Muscle of arm (tissue), 14 donors: ENCODE data around the gene NTRK2. TPM values are rescaled to one million over a fixed set of nuclear protein-coding genes. Genes with fewer than 3 reads are reported as not detected.

Source experiments
- DNase-seq: peaks from one replicate; pipeline ENCODE4 v3.0.0-alpha.2; 2013
- long read RNA-seq, 11 donors: transcript quantifications; one replicate each; lab custom pipeline, GENCODE V29; 2026
- polyA plus RNA-seq, 12 donors: library from polyadenylated mRNA; unstranded; fragments of 120-200 nt; gene quantifications; one replicate each; pipeline ENCODE4 v1.2.1, GENCODE V29; 2013; ENCODE audit not compliant: insufficient read length in 12 of 12

Gene NTRK2
- 10 to 100 TPM in 11 of 12 donors, not detected in 1; 13.7 to 57.4 (median 20.5) TPM for polyA plus RNA-seq
- long read RNA-seq, donor 1, full-length matches to known transcripts = 1 of 1 reads
- long read RNA-seq, donor 1, partial matches to known transcripts = 0 of 1 reads
- long read RNA-seq, donor 1, other reads (novel, unspliced or antisense) = 0 of 1 reads
- long read RNA-seq, donor 2, full-length matches to known transcripts = 6 of 6 reads
- long read RNA-seq, donor 2, partial matches to known transcripts = 0 of 6 reads
- long read RNA-seq, donor 2, other reads (novel, unspliced or antisense) = 0 of 6 reads
- long read RNA-seq, donor 3, full-length matches to known transcripts = 3 of 3 reads
- long read RNA-seq, donor 3, partial matches to known transcripts = 0 of 3 reads
- long read RNA-seq, donor 3, other reads (novel, unspliced or antisense) = 0 of 3 reads
- long read RNA-seq, donor 4 = 0 reads
- long read RNA-seq, donor 5 = 0 reads
- long read RNA-seq, donor 6, full-length matches to known transcripts = 1 of 1 reads
- long read RNA-seq, donor 6, partial matches to known transcripts = 0 of 1 reads
- long read RNA-seq, donor 6, other reads (novel, unspliced or antisense) = 0 of 1 reads
- long read RNA-seq, donor 7, full-length matches to known transcripts = 3 of 11 reads
- long read RNA-seq, donor 7, partial matches to known transcripts = 8 of 11 reads
- long read RNA-seq, donor 7, other reads (novel, unspliced or antisense) = 0 of 11 reads
- long read RNA-seq, donor 8, full-length matches to known transcripts = 5 of 5 reads
- long read RNA-seq, donor 8, partial matches to known transcripts = 0 of 5 reads
- long read RNA-seq, donor 8, other reads (novel, unspliced or antisense) = 0 of 5 reads
- long read RNA-seq, donor 9, full-length matches to known transcripts = 1 of 33 reads
- long read RNA-seq, donor 9, partial matches to known transcripts = 32 of 33 reads
- long read RNA-seq, donor 9, other reads (novel, unspliced or antisense) = 0 of 33 reads
- long read RNA-seq, donor 10, full-length matches to known transcripts = 3 of 10 reads
- long read RNA-seq, donor 10, partial matches to known transcripts = 7 of 10 reads
- long read RNA-seq, donor 10, other reads (novel, unspliced or antisense) = 0 of 10 reads
- long read RNA-seq, donor 11, full-length matches to known transcripts = 3 of 3 reads
- long read RNA-seq, donor 11, partial matches to known transcripts = 0 of 3 reads
- long read RNA-seq, donor 11, other reads (novel, unspliced or antisense) = 0 of 3 reads

DNA sequence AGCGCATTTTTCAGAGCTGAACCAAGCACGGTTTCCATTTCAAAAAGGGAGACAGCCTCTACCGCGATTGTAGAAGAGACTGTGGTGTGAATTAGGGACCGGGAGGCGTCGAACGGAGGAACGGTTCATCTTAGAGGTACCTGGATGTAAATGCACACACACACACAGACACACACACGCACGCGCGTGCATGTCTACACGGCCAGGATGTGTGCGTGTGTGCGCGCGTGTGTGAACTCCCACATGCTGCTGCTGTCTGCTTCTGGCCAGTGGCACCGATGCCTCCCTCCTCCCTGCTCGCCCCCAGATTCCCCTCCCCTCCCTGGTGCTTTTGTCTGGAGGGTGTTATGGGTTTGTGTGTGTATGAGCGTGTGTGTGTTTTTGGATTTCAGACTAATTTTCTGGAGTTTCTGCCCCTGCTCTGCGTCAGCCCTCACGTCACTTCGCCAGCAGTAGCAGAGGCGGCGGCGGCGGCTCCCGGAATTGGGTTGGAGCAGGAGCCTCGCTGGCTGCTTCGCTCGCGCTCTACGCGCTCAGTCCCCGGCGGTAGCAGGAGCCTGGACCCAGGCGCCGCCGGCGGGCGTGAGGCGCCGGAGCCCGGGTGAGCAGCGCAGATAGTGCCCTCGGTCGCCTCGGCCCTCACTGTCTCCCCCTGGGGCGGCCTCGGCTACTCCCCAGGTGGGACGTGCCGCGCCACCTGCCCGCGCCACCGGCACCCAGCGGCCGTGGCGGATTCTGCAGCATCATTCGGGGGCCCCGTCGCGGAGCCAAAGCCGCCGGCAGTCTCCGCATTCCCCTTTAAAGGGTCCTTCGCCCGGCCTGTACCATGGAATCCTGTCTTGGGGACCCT is at the start of gene NTRK2:
Gene NTRK2, plus strand, starts transcription at position 442 of the 850 bp plus-strand sequence. CDS start 1,020 bp downstream, outside the sequence.
- DNase-seq = peak; percentile 64

DNA sequence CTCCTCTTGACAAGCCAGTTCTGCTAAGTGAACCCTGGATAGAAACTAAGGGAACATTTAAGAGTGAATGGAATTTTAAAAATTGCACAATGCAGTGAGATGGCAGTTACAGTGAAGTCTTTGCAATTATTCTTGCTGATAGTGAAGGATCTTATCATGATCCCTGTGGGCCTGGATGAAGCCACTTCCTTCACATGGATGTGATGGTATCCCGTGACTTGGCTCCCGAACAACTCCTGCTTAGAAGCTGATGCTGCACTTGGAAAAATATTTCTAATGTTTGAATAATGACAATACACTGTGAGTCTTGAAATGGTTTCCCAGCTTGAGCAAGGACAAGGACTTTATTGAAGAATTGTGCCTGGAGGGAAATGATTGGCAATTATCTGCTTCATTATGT is 49.2 kb upstream of the NTRK2 start:
- no peak for DNase-seq

DNA sequence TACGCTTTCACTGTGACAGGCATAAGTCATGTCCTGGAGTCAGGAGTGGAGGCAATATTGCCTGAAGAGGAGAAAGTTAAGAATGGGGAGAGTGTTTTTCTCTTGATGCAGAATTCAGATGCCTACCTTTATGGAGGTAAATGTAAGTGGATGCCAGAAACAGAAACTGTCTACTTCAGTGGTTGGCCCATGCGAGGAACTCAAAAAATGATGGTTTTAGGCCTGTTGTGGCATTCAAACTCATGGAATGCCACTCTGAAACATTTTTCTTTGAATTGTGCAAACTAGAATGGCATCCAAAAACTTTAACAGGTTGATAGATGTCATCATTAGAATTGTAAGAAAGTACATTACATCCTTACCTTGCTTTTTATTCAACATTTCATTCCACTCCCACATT is 47.7 kb upstream of the NTRK2 start:
- DNase-seq = no peak

GRCh38 chr9:84622981-84623380 is 46.5 kb upstream of the NTRK2 start:
- no peak for DNase-seq

GRCh38 chr9:84636436-84636835 is 33.1 kb upstream of the NTRK2 start:
- peak; percentile 49 for DNase-seq

DNA sequence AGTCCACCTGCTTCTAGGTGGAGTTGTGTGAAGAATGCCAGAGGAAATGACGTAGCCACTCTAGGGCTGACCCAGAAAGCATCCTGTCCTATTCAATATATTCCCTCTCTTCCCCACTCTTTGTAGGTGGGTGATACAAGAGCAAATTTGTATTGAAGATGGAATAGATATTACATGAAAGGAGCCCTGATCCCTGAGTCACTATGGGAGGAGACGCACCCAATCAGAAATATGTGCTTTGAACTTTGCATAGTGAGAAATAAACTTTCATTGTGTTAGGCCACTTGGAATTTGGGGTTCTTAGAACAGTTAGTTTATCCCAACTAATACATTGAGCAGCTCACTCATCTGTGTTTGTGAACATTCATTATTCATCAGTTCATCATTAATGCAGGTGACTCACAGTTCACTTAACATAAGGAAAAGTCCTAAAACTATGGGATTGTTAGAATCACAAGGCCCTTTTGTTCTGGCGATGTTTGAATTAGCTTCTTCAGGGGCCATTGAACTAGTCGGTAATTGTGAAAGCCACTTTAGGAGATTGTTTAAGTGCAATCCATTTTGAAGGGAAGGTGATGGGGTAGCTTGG is 26.9 kb upstream of the NTRK2 start:
- no peak for DNase-seq

GRCh38 chr9:84647699-84648098 is 21.8 kb upstream of the NTRK2 start:
- no peak for DNase-seq

GRCh38 chr9:84652496-84653120 is 16.9 kb upstream of the NTRK2 start:
- peak; percentile 54 for DNase-seq

DNA sequence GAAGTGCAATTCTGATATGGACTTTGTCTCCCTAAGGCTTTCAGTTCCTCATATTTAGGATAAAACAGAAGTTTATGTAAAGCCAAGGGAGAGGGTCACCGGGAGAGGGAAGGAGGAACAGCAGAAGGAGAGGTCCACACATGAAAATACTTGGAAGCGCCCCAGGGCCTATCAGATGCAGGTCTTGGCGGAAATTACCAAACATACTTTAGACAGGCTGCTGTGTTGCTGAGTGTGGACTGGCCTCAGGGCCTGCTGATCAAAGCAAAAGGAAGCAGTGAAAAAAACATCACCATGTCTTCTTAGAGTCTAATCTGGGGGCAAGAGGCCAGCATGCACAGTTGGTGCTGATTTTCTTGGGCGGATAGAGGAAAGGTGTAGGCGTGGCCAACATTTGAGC is 14.1 kb upstream of the NTRK2 start:
- no peak for DNase-seq

- DNase-seq = no peak
Observed at GRCh38 chr9:84659313-84659712, 10.2 kb upstream of the NTRK2 start.

GRCh38 chr9:84659773-84660172 is 9.8 kb upstream of the NTRK2 start:
- DNase-seq = no peak

DNA sequence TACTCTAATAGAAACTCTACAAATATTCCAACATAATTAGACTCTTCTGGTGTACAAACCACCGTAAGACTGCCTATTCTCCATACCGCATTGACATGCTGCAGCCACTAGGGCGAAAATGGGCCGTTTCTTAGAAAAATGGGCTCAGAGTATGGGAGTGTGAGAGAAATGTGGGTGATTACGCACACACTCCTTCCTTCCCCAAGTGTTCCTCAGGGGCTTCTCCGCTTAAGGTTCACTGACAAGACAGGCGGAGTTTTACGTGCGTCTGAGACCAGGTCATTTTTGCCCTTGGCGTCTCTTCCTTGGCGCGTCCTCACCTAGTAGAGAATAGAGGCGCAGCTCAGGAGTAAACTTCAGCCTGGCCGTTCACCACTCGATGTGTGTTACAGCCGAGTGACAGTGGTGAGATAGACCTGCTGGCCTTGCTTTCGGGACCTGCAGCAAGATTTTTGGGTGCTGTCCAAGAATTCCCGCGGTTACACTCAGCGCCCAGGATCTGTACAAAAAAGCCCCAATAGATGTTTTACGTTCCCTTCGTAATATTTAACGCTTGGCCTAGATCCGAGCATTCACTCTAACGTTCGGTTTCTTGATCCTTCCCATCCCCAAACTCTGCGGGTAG is 1.8 kb upstream of the NTRK2 start:
- DNase-seq = peak; percentile 66

DNA sequence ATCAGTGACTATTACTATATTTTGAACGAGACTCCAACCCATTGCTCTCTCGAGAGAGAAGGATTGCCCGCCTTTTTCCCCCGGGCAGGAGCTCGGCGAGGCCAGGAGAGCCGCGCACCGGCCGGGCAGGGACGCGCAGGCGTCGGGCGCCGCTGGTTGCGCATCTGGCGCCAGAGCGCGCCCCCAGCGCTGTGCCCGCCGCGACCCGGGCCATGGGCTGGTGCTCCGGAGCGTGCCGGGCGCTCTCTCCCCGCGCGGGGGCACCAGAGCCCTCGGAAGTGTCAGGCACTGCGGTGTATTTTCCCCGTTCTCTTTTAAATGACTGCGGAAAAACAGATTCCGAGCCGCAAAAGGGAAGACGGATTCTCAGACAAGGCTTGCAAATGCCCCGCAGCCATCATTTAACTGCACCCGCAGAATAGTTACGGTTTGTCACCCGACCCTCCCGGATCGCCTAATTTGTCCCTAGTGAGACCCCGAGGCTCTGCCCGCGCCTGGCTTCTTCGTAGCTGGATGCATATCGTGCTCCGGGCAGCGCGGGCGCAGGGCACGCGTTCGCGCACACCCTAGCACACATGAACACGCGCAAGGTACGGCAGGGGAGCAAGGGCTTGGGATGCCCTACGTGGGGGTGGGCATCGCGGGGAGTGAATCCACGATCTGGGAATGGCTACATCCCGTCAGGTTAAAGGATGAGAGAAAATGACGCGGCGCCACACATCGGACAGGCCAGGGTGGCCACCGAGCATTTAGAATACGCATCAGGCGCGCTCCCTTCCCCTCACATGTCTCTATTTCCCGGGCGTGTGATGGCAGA is 1.1 kb upstream of the NTRK2 start:
- peak; percentile 85 for DNase-seq

DNA sequence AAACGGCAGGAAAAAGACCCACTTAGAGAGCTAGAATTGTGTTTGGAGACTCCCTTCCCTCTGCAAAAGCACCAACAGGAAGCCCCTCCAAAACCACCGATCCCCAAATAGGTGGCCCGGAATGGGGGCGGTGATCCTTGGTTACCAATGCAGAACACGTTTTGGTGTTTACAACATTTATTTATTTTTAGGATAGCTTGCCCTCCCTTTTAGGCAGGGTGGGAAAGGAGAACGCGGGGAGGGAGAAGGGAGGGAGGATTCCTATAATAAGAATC is 579 bp upstream of the NTRK2 start:
- peak; percentile 60 for DNase-seq

DNA sequence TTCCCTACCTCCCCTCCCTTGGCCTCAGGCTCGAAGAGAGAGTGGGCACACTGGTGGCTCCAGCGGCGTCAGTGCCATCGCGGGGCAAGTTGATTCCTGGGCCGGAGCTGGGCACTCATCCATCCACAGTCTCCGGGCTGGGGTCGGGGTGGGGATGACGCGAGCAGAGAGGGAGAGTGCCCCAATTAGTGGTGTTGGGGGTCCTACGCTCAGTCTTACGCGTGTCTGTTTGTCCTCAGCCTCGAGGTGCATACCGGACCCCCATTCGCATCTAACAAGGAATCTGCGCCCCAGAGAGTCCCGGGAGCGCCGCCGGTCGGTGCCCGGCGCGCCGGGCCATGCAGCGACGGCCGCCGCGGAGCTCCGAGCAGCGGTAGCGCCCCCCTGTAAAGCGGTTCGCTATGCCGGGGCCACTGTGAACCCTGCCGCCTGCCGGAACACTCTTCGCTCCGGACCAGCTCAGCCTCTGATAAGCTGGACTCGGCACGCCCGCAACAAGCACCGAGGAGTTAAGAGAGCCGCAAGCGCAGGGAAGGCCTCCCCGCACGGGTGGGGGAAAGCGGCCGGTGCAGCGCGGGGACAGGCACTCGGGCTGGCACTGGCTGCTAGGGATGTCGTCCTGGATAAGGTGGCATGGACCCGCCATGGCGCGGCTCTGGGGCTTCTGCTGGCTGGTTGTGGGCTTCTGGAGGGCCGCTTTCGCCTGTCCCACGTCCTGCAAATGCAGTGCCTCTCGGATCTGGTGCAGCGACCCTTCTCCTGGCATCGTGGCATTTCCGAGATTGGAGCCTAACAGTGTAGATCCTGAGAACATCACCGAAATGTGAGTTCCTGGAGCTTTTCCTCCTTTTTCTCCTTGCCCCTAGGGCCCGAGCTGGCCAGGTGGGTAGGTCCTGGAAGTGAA is 861 bp downstream of the NTRK2 start:
- DNase-seq = peak; percentile 37

DNA sequence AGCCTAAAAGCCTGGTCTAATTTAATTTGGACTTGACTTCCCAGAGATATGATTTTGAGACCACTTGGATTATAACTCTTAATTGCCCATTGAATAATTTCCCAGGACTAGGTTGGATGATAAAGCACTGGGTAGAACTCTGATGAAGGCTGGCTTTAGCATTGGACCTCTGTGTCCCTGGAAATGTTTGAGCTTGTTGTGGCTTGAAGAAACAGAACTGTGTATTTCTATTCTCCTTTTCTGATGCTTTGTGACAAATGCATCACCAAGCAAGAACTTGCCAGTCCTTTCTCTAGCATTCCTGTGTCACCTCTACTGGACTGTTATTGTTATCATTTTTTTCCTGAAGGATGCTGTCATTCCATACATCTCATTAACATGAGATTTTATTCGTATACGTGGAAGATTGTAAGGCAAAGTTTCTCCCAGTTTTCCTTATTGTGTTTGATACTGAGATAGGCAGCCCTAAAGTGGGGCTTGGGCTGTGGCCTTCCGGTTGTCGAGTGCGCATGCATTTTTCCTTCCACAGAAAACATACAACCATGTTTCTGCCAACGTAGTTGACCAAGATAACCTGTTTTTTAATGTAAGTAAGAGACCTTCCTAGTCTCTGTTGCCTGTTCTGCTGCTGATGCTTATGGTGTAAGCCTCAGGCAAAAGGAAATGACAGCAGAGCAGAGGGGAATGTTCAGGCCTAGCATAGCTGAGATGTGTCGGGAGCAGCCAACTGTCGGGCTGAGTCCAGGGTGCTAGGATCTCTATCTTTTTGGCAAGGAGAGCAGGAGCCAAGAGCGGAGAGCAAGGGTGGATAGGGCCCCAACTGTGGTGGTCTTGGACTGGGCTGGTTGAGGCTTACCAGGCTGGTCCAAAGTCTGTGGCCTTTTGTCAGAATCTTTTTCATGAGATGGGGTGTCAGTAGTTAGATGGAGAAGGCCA is 2.3 kb downstream of the NTRK2 start:
- peak; percentile 28 for DNase-seq

DNA sequence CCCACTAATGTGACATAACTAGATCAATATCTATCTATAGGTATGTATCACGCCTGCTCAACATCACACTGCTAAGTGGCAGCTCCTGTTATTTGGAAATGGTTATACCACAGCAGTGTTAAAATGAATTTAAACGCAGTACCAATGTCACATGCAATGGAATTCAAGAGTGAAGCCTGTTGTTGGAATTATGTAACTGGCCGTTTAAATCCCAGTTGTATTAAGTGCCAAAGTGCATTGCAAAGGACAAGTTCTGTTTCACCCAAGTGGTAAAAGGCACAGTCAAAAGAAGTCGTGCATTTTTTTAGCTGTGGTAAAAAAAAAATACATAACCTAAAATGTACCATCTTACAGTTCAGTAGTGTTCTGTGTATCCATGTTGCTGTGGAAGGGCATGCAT is 4.3 kb downstream of the NTRK2 start:
- no peak for DNase-seq
